Progenitor cell of endocrine pancreas (in vitro differentiated cells): ENCODE measurements around the gene PRMT3. TPM values are rescaled to one million over a fixed set of nuclear protein-coding genes. Genes with fewer than 3 reads are reported as not detected.
"Not testable (repeated sequence)": the region's sequence is repeated elsewhere in the genome, so short reads cannot be mapped to it uniquely, and the experiment has no call there.

Source experiments
- DNase-seq: peaks from one replicate; pipeline ENCODE4 v3.0.0; 2021; ENCODE audit warnings: low spot score; ENCODE audit not compliant: unreplicated experiment
- H3K27ac Mint-ChIP-seq: 2 replicates; pipeline ENCODE4 v1.8.0; 2021; ENCODE audit warnings: mild to moderate bottlenecking, moderate library complexity, mixed read lengths
- H3K27me3 Mint-ChIP-seq: 2 replicates; pipeline ENCODE4 v1.8.0; 2021; ENCODE audit warnings: mixed read lengths
- H3K36me3 Mint-ChIP-seq: 2 replicates; pipeline ENCODE4 v1.8.0; 2022; ENCODE audit warnings: mixed read lengths; ENCODE audit not compliant: insufficient read depth
- H3K4me1 Mint-ChIP-seq: 2 replicates; pipeline ENCODE4 v1.8.0; 2021; ENCODE audit warnings: low read depth, mixed read lengths
- H3K4me3 Mint-ChIP-seq: 2 replicates; pipeline ENCODE4 v1.8.0; 2021; ENCODE audit warnings: low read depth, mild to moderate bottlenecking, moderate library complexity, mixed read lengths
- H3K9me3 Mint-ChIP-seq: 2 replicates; pipeline ENCODE4 v1.8.0; 2021; ENCODE audit warnings: low read depth, mixed read lengths
- total RNA-seq: library from RNA; stranded (reverse); gene quantifications from 2 replicates; pipeline ENCODE4 v1.2.1, GENCODE V29; 2021
- TF ChIP-seq, protein P1 (sequence below): fragments of 200-600 bp; sonication (generic); IDR thresholded peaks from one replicate; pipeline ENCODE4 v1.5.0; 2021; ENCODE audit warnings: antibody characterized with exemption, mild to moderate bottlenecking; ENCODE audit not compliant: unreplicated experiment

Gene PRMT3
- total RNA-seq, 1 donor from 2014 or later: 12.2 TPM

DNA sequence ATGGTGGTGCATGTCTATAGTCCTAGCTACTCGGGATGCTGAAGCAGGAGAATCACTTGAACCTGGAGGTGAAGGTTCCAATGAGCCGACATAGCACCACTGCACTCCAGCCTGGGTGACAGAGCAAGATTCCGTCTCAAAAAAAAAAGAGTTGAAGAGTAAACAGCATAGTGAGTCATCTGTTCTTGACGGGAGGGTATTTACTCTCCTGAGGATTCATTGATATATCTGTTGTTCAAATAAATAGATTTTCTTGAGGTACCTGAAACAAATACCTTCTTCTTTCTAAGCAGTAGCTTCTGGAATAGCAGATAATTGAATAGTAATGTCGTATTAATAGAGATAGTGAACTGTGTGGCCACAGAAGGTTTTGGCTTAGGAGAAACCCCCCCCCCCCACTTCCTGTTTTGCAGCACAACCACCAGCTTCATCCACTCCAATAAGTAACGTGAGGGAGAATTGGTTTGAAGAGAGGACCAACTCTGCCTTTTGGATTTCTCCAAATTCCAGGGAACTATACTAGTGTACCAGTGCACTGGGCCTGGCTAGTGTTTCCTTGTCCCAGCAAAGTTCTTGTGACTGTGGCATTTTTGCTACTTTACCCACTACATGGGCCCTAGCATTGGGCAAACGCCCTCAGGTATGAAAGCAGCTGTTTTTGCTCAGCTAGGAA lies 90.0 kb downstream of the PRMT3 start:
- TF ChIP-seq, protein P1, sequence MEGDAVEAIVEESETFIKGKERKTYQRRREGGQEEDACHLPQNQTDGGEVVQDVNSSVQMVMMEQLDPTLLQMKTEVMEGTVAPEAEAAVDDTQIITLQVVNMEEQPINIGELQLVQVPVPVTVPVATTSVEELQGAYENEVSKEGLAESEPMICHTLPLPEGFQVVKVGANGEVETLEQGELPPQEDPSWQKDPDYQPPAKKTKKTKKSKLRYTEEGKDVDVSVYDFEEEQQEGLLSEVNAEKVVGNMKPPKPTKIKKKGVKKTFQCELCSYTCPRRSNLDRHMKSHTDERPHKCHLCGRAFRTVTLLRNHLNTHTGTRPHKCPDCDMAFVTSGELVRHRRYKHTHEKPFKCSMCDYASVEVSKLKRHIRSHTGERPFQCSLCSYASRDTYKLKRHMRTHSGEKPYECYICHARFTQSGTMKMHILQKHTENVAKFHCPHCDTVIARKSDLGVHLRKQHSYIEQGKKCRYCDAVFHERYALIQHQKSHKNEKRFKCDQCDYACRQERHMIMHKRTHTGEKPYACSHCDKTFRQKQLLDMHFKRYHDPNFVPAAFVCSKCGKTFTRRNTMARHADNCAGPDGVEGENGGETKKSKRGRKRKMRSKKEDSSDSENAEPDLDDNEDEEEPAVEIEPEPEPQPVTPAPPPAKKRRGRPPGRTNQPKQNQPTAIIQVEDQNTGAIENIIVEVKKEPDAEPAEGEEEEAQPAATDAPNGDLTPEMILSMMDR: no peak
- Mint-ChIP-seq H3K36me3 (no peaks in the 10 kb centered on the region), H3K27ac (no peak overlapping the region)

GRCh38 chr11:20479513-20479912 lies 92.0 kb downstream of the PRMT3 start:
- DNase-seq: no peak
- H3K27ac Mint-ChIP-seq: no peak overlapping the region
- TF ChIP-seq, protein P1: no peak

More for the DNA sequence above, 90.0 kb downstream of the PRMT3 start:
- Mint-ChIP-seq H3K4me1 (peaks cover 4% of the 10 kb centered on the region), H3K27me3 (no peaks in the 10 kb centered on the region), H3K9me3 (no peaks in the 10 kb centered on the region), H3K4me3 (no peak overlapping the region)
- no peak for DNase-seq

DNA sequence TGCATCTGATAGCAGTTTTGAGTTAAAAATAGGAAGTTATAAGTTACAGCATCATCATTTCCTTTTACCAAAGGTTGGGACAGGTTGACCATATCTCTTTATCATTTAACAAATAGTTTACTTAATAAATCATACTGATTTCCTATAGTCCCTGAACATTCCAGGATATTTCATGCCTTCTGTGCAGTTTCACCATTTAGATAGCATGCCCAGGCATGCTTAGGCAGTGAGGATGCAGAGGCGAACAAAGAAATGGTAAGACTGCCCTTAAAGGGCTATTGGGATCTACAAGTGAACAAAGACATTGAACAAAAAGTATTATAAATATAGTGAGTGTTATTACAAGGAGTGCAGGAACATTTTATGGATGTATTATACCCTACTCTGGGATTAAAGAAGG lies 96.4 kb downstream of the PRMT3 start:
- Mint-ChIP-seq H3K27ac (no peak overlapping the region), H3K4me1 (peaks cover 3% of the 10 kb centered on the region), H3K27me3 (no peaks in the 10 kb centered on the region), H3K36me3 (peaks cover 13% of the 10 kb centered on the region), H3K9me3 (peaks cover 8% of the 10 kb centered on the region), H3K4me3 (no peak overlapping the region)
- no peak for DNase-seq
- TF ChIP-seq, protein P1: no peak

More at GRCh38 chr11:20479513-20479912, 92.0 kb downstream of the PRMT3 start:
- Mint-ChIP-seq H3K9me3 (peaks cover 2% of the 10 kb centered on the region), H3K4me3 (no peak overlapping the region), H3K4me1 (peaks cover 4% of the 10 kb centered on the region), H3K27me3 (no peaks in the 10 kb centered on the region), H3K36me3 (peaks cover 7% of the 10 kb centered on the region)

GRCh38 chr11:20484416-20484815 lies 96.9 kb downstream of the PRMT3 start:
- DNase-seq, H3K27ac Mint-ChIP-seq, H3K27me3 Mint-ChIP-seq, H3K4me1 Mint-ChIP-seq, H3K4me3 Mint-ChIP-seq, H3K9me3 Mint-ChIP-seq: not testable (repeated sequence)
- H3K36me3 Mint-ChIP-seq: peaks cover 13% of the 10 kb centered on the region

DNA sequence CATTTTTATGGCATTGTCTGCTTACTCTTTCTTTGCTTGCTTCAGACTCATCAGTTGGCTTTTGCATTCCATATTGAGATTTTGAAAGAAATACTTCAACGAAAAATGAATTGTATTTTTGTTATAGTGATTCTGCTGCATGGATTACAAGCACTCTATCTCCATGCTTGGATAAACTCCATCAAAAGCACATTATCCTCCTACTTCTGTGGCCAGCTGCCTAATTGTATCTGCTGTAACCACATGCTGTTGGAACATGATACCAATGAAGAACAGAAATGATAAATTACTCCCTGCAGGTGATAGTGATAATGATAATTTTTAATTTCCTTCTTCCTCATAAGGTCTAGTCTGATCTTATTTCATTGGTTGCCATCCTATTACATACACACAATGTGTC lies 100.8 kb downstream of the PRMT3 start:
- TF ChIP-seq, protein P1: no peak
- H3K27me3 Mint-ChIP-seq: no peaks in the 10 kb centered on the region

DNA sequence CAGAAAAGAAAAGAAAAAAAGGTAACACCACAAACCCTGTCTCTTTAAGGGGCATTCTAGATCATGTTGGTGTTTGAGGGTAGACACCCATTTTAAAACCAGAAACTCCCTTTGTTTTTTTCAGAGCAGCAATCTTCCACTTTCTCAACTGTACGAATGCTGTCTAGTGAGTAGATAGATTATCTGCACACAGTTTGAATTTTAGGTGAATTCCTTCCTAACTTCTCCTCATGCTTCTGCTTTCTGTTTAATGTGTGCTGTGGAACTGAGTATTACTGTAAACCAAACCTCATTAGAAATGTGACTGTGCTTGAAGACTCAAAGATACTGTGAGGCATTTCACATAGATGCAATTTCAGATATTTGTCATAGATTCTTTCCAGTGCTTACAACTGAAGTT lies 102.4 kb downstream of the PRMT3 start:
- H3K27me3 Mint-ChIP-seq: no peaks in the 10 kb centered on the region
- peaks cover 3% of the 10 kb centered on the region for H3K9me3 Mint-ChIP-seq
- no peak for DNase-seq
- peaks cover 4% of the 10 kb centered on the region for H3K36me3 Mint-ChIP-seq
- H3K4me3 Mint-ChIP-seq: no peak overlapping the region
- no peak overlapping the region for H3K27ac Mint-ChIP-seq
- H3K4me1 Mint-ChIP-seq: no peaks in the 10 kb centered on the region
- TF ChIP-seq, protein P1: no peak

More for the DNA sequence above, 100.8 kb downstream of the PRMT3 start:
- Mint-ChIP-seq H3K4me3 (no peak overlapping the region), H3K9me3 (peaks cover 8% of the 10 kb centered on the region), H3K4me1 (no peaks in the 10 kb centered on the region), H3K36me3 (peaks cover 13% of the 10 kb centered on the region), H3K27ac (no peak overlapping the region)
- no peak for DNase-seq
